GM12892 (cell line): ENCODE data around the gene CTNNA3.

Experiments
- POLR2A ChIP-seq: IDR thresholded peaks from 2 replicates; pipeline ENCODE4 v1.6.1; 2011; ENCODE audit warnings: low read depth, low read length, control low read depth
- POLR2AphosphoS5 ChIP-seq: IDR thresholded peaks from 2 replicates; pipeline ENCODE4 v1.6.1; 2011; ENCODE audit warnings: low read depth, low read length, control low read depth

DNA sequence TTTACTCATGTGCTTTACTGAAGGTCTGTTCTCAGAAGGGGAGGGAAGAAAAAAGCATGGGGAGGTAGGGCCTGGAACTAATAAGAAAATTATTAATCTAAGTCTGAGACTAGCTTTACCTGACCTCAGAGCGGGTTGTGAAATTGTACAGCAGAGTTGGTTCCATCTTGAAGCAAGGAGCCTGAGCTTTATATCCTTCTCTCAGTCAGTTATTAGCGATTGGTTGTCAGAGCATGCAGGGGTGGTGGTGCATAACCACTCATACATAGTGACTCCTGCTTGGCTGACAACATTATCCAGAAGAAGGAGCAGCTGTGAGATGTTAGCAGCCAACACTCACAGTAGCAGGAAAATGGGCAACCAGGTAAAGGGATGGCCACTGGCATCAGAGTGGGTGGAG is 1746.5 kb downstream of the CTNNA3 start:
- TF ChIP-seq POLR2A (no peak), POLR2AphosphoS5 (no peak)
